PC-3 (cell line): Measurements from ENCODE around the gene CELF2.

Experiments
- CTCF ChIP-seq: fragments of 300-600 bp; sonication (generic); conservative IDR thresholded peaks from 2 replicates; pipeline ENCODE4 v1.5.1; 2017; ENCODE audit warnings: antibody characterized with exemption, low read depth, mild to moderate bottlenecking, low read length
- EZH2 ChIP-seq: fragments of 300-600 bp; sonication (generic); IDR thresholded peaks from one replicate; pipeline ENCODE4 v1.6.1; 2017; ENCODE audit warnings: antibody characterized with exemption, mild to moderate bottlenecking, low read length; ENCODE audit not compliant: unreplicated experiment
- EZH2phosphoT487 ChIP-seq: fragments of 300-600 bp; sonication (generic); IDR thresholded peaks from 2 replicates; pipeline ENCODE4 v1.6.1; 2018; ENCODE audit warnings: mild to moderate bottlenecking, antibody characterized with exemption, low read length, borderline replicate concordance

GRCh38 chr10:11358923-11359575 is 341.4 kb downstream of the CELF2 start:
- TF ChIP-seq CTCF (no peak), EZH2 (no peak), EZH2phosphoT487 (no peak)
